WERI-Rb-1 (cell line): ENCODE results near the gene EPB41.

Source experiments
- DNase-seq: peaks from one replicate; pipeline ENCODE4 v3.0.0-alpha.2; 2020
- H3K27ac ChIP-seq: fragments of 250-450 bp; sonication (Bioruptor Pico); 2 replicates; pipeline ENCODE4 v1.5.1; 2020; ENCODE audit warnings: mild to moderate bottlenecking, moderate library complexity
- H3K27me3 ChIP-seq: fragments of 250-450 bp; sonication (Bioruptor Pico); 2 replicates; pipeline ENCODE4 v1.5.1; 2021; ENCODE audit warnings: mild to moderate bottlenecking, low read depth, moderate library complexity; ENCODE audit not compliant: insufficient read depth, severe bottlenecking
- H3K36me3 ChIP-seq: fragments of 250-450 bp; sonication (Bioruptor Pico); 2 replicates; pipeline ENCODE4 v1.5.1; 2020; ENCODE audit warnings: mild to moderate bottlenecking, moderate library complexity
- H3K4me3 ChIP-seq: 2 replicates; pipeline ENCODE4 v1.5.1; 2011; ENCODE audit warnings: low read depth, mild to moderate bottlenecking, control low read depth, low read length
- H3K9me3 ChIP-seq: fragments of 250-450 bp; sonication (Bioruptor Pico); 2 replicates; pipeline ENCODE4 v1.5.1; 2021; ENCODE audit warnings: mild to moderate bottlenecking, moderate library complexity; ENCODE audit not compliant: severe bottlenecking
- TF ChIP-seq, protein P1 (sequence below): IDR thresholded peaks from 2 replicates; pipeline ENCODE4 v1.5.1; 2011; ENCODE audit warnings: low read depth, mild to moderate bottlenecking, control low read depth, inconsistent platforms, low read length

Gene EPB41

GRCh38 chr1:28900562-28900961 lies 13.8 kb upstream of the EPB41 start:
- H3K27me3 ChIP-seq, result no peaks in the 10 kb centered on the region
- no peak overlapping the region for H3K4me3 ChIP-seq
- H3K9me3 ChIP-seq, result peaks cover 3% of the 10 kb centered on the region
- TF ChIP-seq, protein P1, sequence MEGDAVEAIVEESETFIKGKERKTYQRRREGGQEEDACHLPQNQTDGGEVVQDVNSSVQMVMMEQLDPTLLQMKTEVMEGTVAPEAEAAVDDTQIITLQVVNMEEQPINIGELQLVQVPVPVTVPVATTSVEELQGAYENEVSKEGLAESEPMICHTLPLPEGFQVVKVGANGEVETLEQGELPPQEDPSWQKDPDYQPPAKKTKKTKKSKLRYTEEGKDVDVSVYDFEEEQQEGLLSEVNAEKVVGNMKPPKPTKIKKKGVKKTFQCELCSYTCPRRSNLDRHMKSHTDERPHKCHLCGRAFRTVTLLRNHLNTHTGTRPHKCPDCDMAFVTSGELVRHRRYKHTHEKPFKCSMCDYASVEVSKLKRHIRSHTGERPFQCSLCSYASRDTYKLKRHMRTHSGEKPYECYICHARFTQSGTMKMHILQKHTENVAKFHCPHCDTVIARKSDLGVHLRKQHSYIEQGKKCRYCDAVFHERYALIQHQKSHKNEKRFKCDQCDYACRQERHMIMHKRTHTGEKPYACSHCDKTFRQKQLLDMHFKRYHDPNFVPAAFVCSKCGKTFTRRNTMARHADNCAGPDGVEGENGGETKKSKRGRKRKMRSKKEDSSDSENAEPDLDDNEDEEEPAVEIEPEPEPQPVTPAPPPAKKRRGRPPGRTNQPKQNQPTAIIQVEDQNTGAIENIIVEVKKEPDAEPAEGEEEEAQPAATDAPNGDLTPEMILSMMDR, result no peak
- DNase-seq, result no peak
- 0 out of 2 replicates have a peak overlapping the region, but pooled peaks have one; percentile 31 for H3K27ac ChIP-seq
- H3K36me3 ChIP-seq, result no peaks in the 10 kb centered on the region

- Histone ChIP-seq H3K27me3 (no peaks in the 10 kb centered on the region), H3K9me3 (peaks cover 3% of the 10 kb centered on the region), H3K27ac (no peak overlapping the region), H3K4me3 (no peak overlapping the region), H3K36me3 (no peaks in the 10 kb centered on the region)
- TF ChIP-seq, protein P1, result no peak
- no peak for DNase-seq
These were observed 11.6 kb upstream of the EPB41 start for GRCh38 chr1:28902738-28903137.

DNA sequence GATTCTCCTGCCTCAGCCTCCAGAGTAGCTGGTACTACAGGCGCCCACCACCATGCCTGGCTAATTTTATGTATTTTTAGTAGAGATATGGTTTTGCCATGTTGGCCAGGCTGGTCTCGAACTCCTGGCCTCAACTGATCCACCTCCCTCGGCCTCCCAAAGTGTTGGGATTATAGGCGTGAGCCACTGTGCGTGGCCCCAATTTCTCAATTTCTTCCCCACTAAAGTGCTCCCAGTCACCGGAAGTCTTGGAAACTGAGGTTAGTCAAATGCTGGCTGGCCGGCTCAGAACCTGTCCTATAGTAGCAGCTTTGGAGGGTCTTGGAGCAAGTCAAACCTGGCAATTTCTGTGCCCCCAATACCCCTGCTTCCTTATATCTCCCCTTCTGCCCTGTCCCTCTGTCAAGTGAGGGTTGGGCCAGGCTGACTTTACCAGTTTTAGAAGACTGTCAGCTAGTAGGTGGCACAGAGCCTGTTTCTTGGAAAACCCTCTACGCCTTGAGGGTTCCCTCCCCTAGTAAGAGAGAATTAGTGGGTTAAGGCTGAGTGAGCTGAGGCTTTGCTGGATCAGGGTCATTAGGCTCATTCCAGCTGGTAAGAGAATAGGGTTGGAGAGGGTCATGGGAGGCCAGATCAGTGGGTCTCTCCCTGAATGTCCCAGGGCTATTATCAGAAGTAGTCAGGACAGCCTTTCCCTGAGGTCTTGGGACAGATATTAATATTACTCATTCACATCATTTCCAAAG lies 8.3 kb upstream of the EPB41 start:
- Histone ChIP-seq H3K36me3 (no peaks in the 10 kb centered on the region), H3K27ac (no peak overlapping the region), H3K27me3 (no peaks in the 10 kb centered on the region), H3K9me3 (peaks cover 3% of the 10 kb centered on the region), H3K4me3 (no peak overlapping the region)
- TF ChIP-seq, protein P1, result no peak
- peak; percentile 82 for DNase-seq

DNA sequence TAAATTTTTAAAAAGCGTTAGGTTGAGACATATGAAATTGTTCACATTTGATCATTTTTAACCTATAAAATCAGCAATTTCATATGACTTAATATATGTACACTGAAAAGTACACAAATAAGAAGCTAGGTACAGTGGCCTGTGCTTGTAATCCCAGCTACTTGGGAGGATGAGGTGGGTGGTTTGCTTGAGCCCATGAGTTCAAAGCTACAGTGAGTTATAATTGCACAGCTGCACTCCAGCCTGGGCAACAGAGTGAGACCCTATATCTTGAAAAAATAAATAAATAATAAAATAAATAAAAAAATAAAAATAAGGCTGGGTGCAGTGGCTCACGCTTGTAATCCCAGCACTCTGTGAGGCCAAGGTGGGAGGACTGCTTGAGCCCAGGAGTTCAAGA lies 5.2 kb upstream of the EPB41 start:
- no peak for DNase-seq

DNA sequence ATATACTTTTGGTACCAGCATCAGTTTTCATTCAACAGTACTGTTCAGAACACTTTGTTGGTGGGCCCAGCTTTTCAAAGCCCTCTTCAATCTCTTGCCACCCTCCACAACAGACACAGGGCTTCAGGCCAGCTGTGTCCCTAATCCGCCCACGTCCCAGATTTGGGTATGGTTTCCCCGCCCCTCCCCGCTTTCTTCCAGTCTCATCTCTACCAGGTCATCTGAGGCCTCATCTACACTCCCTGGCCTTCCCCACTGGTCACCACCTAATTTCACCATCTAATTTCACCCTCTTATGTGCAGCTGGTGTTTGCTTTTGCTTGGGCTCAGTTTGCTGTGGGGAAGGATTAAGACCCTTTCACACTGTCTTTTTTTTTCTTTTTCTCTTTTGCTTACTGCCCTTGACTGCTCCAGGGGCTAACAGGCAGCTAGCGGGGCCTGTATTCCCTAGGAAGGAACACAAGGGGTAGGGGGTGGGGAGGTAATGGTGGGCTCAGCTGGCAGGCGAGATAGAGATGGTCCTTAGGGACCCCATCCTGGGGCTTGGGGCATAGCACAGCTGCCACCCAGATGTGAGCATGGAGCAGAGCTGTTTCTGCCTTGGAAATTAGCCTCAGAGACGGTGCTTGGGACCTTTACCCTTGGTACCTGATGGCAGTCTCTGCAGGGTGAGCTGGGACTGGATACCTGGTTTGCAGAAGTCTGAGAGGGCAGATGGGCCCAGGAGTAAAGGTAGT lies 3.8 kb upstream of the EPB41 start:
- H3K9me3 ChIP-seq, result no peaks in the 10 kb centered on the region
- 0 out of 2 replicates have a peak overlapping the region, but pooled peaks have one; percentile 11 for H3K27ac ChIP-seq
- peak; percentile 71 for DNase-seq
- H3K4me3 ChIP-seq, result no peak overlapping the region
- H3K27me3 ChIP-seq, result no peaks in the 10 kb centered on the region
- TF ChIP-seq, protein P1, result no peak
- H3K36me3 ChIP-seq, result no peaks in the 10 kb centered on the region

More for the DNA sequence above, 5.2 kb upstream of the EPB41 start:
- TF ChIP-seq, protein P1, result no peak
- Histone ChIP-seq H3K36me3 (no peaks in the 10 kb centered on the region), H3K9me3 (peaks cover 3% of the 10 kb centered on the region), H3K27me3 (no peaks in the 10 kb centered on the region), H3K27ac (no peak overlapping the region), H3K4me3 (no peak overlapping the region)
